Femur (tissue), 1 donor: ENCODE data around the gene GPR50.

Experiments used
- DNase-seq: peaks from one replicate; pipeline ENCODE4 v3.0.0-alpha.2; 2017

GPR50 gene

DNA sequence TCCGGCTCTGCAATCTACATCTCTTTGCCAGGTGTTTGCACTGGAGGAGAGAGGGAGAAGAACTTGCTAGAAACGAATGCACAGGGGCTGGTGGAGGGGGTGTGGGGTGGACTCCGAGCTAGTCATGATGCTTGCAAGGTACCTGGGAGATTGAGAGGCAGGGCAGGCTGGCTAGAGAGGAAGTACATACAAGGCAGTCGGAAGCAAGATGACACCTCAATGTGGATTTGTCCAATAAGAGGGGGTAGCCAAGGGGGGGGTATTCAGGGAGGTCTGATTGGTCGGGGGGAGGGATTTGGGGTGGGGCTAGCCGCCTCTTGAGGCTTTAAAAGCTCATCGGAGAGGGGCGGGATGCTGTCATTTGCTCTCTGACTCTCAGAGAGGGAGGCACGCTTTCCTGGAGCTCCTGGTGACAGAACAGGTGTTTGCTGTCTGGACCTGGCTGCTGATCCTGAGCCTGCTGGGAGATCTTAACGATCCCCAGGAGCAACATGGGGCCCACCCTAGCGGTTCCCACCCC lies at the start of gene GPR50:
TSS of gene GPR50 (plus strand) at position 354 of the 520 bp plus-strand sequence. CDS start at position 492, 138 bp downstream.
- no peak for DNase-seq

DNA sequence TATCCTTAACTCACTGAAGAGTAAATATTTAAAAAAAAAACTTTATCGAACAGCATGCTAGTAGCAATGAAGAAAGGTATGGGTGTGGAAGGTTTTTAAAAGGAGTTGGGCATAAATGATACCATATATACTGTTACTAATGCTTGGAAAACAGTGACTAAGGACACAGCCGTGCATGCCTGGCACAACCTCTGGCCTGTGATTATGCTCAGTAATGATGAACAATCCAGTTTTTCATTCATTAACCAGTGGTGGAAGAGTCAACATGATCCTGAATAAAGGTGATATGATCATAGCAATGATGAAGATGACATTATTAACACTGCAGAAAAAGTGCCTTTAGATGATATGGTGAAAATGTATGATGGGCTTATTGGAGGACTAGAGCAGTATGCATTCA lies 43.9 kb upstream of the GPR50 start:
- DNase-seq, result no peak

DNA sequence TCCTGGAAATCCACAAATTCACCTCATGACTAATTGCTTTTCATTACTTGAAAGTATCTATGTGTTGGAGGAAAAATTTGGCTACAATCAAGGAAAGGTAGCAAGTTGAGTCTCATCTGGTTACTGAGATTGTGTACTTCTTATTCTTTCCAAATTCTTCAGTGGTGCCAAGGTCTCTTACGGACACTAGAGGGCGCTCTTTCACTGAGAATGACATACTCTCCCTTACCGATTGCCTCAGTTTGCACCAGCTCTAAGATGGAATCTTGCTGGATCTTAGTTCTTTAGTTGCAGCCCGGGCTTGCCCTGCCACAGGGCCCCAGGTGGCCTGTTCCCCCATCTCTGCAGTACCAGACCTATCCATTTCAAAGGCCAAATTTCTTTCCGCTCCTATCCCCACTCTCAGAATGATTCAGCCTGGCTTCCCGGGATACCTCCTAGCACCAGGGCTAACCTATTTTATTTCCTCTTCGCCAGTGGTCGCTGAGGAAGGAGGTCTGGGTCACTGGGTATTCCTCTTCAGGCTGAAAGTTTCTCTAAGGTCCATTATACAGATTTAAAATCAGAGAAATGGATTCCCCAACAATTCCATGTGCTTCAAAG lies 24.6 kb upstream of the GPR50 start:
- peak; percentile 45 for DNase-seq

DNA sequence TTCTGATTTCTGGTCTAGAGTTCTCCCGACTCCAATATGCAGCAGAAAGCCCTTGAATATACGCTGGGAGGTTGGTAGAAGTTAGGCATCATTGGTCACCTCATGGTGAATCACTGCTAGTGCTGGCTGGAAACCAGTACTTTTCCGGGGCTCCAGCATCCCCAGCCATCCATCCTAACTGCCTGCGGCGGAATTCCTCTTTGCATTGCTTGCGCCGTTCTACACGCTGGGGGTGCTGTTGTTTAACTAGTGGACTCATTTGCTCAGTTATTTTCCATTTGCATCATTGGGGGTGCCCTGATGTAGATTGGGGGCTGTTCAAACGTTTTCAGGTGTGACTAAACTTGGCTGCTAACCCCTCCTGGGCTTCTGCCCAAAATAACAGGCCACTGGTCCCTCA lies 23.3 kb upstream of the GPR50 start:
- no peak for DNase-seq

DNA sequence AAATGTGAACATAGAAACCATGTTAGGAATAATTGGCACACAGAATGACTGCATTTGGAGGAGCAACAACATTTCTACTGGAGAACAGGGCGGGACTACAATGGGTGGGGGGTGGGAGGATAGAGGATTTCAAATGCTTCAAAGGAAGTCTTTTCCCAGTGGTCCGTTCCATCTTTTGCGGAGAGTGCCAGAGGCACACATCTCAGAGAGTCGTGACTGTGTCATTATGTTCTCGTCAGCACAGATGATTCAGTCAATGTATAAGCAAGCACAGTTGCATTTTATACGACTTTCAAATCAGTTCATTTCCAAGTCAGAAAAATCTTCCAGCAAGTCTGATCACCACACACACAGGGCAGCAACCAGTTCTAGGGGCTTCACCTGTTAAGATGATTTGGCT lies 22.7 kb upstream of the GPR50 start:
- DNase-seq, result no peak

DNA sequence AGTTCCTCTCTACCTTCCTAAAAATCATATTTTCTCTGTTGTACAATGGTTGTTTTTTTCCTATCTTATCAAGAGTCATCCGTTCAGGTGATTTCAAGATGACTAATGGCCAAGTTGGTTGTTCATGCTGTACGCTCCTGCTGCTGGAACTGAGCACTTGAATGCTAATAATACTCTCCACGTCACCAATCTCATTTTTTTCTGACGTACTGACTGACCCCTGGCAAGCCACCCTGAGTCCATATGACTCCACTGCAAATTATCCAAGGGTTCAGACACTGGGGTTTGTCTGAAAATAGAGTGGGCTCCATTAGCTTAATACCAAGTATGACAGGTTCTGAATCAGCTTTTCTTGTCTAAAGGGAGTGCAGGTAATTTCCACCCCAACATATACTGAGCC lies 21.1 kb upstream of the GPR50 start:
- no peak for DNase-seq

DNA sequence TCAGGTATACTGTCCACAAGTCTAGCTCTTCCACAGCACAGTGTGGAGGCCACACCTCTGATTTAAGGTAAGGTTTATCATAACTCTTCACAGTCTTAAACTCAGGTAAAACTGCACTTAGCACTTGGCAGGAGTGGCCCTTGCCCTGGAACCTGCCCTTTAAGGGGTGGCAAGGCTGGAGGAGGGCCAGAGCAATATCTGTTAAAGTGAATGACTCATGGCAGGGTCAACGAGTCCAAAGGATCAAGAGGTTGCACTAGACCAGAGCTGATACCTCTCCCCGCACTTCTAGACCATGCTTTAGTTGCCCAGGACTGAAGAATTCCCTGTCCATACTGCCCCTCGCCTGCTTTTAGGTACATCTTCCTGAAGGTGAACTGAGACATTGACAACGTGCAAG lies 14.7 kb upstream of the GPR50 start:
- DNase-seq, result no peak

DNA sequence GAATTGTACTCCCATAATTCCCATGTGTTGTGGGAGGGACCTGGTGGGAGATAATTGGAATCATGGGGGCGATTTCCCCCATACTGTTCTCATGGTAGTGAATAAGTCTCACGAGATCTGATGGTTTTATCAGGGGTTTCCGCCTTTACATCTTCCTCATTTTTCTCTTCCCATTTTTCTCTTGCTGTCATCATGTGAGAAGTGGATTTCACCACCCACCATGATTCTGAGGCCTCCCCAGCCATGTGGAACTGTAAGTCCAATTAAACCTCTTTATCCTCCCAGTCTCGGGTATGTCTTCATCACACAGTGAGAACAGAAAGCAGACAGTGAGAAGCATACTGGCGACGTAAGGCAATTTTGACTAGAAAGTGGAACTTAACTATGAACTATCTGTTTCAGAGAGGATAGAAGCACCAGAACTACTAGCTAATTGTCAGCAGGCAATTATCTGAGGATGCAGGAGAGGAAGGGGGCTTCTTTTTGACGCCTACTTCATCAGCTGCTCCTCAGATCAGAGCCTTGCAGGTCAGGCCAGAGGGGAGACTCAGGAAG lies 8.5 kb upstream of the GPR50 start:
- DNase-seq, result no peak

DNA sequence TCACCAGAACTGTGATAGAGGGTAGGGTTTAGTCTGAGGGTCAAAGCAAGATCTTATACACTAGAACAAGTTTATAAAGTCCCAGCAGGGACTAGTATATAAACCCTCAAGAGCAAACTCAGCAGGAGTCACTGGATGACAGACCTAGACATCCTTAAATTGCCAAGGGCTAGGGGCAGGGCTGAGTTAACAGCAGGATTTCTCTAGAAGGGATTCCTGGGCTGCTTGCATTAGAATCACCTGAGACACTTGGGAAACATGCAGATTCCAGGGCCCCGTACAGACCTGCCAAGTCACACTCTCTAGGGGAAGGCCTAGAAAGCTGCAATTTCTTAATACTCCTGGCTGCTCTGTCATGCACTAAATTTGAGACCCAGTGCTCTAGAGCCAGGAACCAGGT lies 6.6 kb upstream of the GPR50 start:
- no peak for DNase-seq

DNA sequence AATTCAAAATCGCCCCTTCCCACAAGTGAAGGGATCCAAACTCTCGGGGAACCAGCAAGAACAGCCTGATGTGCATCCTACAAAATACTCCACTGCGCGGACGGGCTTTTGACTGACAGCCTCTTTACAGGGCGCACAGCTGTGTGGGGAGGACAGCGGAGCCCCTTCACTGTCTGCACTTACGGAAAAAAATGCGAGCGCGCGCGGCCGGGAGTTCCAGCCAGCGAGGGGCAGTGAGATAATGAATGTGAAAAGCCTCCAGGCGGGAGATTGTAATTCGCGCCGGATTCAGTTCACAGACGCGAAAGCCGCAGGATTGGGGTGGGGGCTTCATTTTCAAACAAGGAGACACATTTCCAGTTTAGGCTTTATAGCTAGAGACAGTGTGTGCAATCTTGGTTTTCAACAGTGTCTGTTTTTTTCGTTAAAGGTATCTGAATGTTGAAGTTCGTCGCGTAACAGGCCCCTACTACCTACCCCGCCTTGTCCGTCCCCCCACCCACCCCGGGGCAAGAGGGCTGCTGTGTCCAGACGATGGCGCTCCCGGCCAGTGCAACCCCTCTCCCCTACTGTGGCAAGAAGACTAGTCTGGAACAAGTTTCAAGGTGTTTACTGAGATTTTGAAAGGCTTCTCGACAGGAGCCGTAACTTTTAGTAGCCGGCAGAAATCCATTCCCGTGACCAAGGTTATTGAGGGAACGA lies 1.7 kb upstream of the GPR50 start:
- DNase-seq, result no peak

DNA sequence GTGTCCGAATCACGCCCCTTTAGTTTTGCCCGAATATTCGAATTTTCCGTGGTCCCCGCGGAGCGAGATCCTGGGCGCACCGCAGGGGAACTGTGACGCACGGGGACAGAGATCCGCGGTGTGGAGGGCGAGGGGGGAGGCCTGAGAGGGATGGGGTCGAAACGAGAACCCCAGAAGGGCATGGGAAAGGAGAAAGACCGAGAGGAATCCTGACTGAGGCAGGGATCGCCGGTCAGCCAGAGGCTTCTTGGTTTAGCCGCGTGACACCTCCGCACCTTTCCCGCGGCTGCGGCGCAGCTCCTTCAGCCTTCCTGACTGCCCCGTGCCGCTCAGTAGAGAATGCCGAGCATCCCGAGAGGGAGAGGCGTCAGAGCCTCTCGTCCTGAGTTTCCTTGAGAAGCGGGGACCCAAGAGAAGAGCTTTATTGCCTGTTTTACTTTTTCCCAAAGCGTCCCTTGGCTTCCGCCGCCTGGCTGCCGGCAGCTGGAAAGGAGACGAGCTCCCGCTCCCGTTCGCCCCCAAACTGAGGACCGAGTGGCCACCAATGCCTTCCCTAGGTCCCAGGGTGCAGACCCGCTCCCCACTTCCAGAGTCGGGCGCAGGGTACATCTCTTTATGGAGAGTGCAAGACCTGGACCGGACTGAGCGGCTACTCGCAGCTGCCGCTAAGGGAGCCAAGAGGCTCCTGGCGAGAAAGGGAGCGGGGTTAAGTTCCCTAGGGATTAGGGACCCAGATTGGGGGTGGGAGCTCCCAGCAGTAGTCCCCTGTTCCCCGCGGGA lies 911 bp upstream of the GPR50 start:
- no peak for DNase-seq

DNA sequence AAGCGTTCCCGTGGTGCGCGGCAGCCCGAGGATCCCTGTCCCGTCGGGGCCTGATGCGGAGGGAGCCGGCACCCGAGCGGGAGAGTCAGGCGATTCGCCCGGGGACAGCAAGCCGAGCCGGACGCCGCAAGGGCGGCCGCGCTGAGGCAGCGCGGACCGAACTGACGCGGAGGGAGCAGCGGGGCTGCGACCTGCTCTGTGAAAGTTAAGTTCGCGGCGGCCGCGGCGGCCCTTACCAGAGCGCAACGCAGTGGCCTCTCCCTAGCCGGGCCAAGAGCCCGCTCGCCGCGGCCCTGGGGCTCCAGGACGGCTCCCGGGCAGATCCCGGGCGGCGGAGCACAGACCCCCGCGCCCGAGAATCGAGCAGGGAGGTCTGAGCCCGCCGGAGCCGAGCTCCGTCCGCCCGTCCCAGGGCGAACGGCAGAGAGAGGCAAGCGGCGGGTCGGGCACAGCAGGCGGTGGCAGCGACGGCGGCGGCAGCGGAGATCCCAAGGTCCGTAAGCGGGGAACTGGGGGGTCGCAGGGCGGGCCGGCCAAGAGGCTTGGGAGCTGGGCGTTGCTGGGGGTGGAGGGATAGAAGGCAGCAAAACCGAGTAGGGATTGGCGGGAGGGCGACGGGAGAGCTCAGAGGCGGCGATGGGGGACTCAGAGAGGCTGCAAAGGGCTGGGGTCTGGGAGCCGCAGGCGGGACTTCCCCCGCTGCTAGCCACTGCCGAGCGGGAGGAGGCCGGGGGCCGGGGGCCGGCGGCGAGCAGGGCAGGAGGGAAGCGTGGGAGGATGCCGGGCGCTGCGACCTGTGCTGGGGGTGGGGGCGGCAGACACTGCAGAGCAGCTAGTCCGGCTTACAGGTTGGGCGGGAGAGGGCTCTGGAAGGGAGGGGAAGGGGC lies 1.0 kb downstream of the GPR50 start:
- no peak for DNase-seq

DNA sequence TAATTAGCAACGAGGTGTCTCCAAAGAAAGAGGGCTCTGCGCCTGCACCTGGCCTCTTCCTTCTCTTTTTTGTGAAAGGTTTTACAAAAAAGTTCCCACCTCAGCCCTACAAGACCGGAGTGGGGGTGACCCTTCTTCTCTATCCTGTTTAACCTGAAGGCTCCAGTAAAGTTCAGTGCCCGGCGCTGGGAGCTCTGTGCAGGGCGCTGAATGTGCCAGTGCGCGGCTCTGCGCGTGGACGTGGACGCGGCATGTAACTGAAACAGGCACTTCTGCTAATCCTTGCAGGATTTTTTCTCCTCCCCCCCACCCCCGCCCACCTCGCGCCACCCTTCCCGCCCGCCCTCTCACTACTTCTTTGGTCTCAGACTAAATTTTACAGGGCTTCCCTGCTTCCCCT lies 2.4 kb downstream of the GPR50 start:
- no peak for DNase-seq

DNA sequence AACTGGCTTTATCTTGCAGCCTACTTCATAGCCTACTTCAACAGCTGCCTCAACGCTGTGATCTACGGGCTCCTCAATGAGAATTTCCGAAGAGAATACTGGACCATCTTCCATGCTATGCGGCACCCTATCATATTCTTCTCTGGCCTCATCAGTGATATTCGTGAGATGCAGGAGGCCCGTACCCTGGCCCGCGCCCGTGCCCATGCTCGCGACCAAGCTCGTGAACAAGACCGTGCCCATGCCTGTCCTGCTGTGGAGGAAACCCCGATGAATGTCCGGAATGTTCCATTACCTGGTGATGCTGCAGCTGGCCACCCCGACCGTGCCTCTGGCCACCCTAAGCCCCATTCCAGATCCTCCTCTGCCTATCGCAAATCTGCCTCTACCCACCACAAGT lies 4.0 kb downstream of the GPR50 start:
- no peak for DNase-seq

DNA sequence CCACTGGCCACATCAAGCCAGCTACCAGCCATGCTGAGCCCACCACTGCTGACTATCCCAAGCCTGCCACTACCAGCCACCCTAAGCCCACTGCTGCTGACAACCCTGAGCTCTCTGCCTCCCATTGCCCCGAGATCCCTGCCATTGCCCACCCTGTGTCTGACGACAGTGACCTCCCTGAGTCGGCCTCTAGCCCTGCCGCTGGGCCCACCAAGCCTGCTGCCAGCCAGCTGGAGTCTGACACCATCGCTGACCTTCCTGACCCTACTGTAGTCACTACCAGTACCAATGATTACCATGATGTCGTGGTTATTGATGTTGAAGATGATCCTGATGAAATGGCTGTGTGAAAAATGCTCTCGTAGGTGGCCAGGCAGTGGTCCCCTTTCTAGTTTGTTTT lies 4.7 kb downstream of the GPR50 start:
- DNase-seq, result no peak

DNA sequence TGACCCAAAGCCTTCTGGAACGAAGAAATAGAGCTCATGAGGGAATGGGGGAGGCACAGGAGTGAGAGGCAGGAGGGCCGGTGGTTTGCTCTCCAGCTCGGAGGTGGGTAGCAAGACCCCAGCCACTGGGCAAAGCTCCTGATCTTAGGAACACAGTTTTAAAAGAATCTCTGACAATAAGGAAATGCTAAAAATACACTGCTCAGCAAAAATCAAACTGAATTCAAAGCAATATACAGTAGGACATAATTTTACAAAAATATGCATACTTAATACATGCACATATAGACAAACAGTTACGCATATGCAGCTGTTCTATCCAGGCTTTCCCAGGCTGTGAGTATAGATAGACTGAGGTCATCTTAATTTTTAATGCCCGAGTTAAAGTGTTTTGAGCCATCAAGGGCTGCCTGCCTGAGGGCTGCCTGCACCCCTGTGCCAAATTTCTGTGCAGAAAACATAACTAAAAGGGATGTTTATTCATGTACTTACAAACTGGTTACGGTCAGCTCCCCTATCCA lies 6.9 kb downstream of the GPR50 start:
- no peak for DNase-seq

DNA sequence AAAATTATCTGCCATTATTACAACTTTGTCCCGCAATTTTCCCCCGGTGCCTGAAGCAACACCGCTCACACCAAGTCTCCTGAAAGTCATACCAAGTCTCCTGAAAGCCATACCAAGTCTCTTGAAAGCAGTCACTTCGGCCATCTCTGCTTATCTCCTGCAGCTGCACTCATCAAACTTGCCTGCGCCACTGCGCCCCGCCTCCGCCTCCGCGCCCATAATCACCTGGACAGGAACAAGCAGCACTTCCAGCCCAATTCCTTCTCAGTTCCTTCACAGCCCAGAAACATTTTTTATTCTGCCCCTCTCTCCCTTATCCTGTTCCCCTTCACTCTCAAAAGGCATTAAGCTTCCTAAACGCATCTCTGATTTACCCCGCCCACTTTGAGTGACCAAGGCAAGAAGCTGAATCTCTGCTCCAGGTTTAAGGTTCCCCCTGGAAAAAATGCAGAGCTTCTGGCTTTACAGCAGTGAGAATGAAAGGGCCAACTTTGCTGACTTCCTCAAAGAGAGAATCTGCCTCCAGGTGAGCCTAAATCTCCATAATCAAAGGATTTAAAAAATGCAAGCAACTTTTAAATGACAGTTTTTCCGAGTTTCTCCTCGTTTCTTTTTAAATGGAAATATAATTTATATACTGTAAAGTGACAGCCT lies 7.7 kb downstream of the GPR50 start:
- no peak for DNase-seq

DNA sequence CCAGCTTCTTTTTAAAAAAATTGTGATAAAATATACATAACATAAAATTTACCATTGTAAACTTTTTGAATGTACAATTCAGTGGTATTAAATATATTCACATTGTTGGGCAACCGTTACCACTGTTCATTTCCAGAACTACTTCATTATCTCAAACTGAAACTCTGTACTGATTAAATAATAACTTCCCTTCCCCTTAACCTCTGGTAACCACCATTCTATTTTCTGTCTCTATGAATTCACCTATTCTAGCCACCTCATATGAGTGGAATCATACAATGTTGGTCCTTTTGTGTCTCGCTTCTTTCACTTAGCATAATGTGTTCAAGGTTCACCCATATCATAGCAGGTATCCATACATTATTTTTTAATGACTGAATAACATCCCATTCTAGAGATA lies 8.3 kb downstream of the GPR50 start:
- DNase-seq, result no peak

DNA sequence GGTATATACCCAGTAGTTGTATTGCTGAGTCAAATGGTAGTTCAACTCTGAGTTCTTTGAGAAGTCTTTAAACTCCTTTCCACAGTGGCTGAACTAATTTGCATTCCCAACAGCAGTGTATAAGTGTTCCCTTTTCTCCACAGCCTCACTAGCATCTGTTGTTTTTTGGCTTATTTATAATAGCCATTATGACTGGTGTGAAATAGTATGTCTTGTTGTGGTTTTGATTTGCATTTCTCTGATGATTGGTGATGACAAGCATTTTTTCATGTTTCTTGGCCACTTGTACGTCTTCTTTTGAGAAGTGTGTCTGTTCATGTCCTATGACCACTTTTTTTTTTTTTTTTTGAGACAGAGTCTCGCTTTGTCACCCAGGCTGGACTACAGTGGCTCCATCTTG lies 30.5 kb downstream of the GPR50 start:
- DNase-seq, result no peak

DNA sequence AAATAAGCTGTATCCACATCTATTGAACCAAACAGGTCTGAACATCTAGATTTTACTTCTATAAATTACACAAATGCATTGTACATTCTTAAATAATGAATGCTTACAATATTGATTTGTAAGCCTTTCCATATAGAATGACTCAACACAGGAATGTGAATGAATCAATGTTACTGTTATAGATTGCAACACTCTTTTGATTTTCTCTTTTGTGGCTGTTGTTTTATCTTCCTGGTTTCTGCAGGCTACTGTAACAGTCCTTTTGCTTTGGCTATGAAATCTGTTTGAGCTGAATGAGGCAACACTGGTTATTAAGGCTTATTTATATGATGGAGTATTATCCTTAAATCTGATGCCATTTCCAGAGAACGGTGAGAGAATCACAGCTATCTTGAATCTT lies 49.5 kb downstream of the GPR50 start:
- DNase-seq, result no peak

DNA sequence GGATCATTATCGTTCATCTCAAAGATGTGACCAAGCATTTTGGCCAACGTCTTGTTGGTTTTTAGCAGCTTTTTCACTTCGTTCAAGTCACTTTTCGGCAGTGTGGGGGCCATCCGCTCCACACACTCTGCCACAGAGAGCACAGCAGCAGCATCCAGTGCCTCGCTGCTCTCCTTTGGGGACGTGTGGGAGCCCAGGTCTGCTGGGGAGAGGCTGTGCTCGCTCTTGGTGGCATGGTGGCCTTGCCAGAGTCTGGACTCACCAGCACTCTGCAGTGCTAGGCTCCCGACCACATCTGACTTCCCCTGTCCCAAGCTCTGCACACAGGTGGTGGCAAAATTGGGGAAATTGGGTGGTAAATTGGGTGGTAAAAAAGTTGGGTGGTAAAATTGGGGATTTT lies 50.6 kb downstream of the GPR50 start:
- DNase-seq, result no peak

DNA sequence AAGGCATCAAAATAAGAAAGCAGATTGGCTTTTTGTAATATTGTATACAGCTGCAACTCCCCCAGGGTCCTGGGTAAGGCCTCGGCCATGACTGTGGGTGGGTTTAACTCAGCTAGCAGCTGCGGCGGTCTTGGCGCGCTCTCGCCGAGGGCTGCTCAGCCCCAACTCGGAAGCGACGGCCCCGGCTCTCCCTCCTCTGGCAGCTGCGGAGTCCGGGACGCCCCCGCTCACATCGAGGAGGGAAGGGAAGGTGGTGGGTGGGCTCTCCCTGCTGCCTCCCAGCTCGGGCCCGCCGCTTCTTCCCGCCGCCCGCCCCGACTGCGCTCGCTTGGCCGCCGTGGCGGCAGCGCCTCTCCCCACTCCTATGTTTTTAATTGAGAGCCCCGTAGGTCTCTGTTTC lies 51.2 kb downstream of the GPR50 start:
- DNase-seq, result peak; percentile 46
